HepG2 (cell line): ENCODE results near the gene TAS1R1. TPM values are rescaled to one million over a fixed set of nuclear protein-coding genes. Genes with fewer than 3 reads are reported as not detected.

Experiments
- ATF4 ChIP-seq, 2 experiments: fragments of 450-650 bp in 1 of 2; sonication (generic) in 1 of 2; formaldehyde crosslinking; IDR thresholded peaks; 2 replicates each; pipeline versions ENCODE4 v1.5.0 to v1.8.0; 2020 to 2022; ENCODE audit warnings: mild to moderate bottlenecking in 1 of 2, missing genetic modification reagents in 1 of 2
- ATF7-NPFF ChIP-seq: sonication (generic); formaldehyde crosslinking; IDR thresholded peaks from 2 replicates; pipeline ENCODE4 v1.8.1; 2023; ENCODE audit warnings: mild to moderate bottlenecking, low read depth, missing genetic modification reagents, moderate library complexity
- CBX1 ChIP-seq: IDR thresholded peaks from one replicate; pipeline ENCODE4 v1.6.1; 2016; ENCODE audit warnings: antibody characterized with exemption, low read depth
- FOXC1 ChIP-seq: sonication (generic); formaldehyde crosslinking; IDR thresholded peaks from 2 replicates; pipeline ENCODE4 v1.8.0; 2022; ENCODE audit warnings: mild to moderate bottlenecking, missing genetic modification reagents, borderline replicate concordance
- KAT2B ChIP-seq: fragments of 150-350 bp; IDR thresholded peaks from 2 replicates; pipeline ENCODE4 v1.6.1; 2014; ENCODE audit warnings: low read depth, low read length, borderline replicate concordance
- MYPOP ChIP-seq: sonication (generic); formaldehyde crosslinking; IDR thresholded peaks from 2 replicates; pipeline ENCODE4 v1.8.1; 2023; ENCODE audit warnings: mild to moderate bottlenecking, moderate library complexity, missing genetic modification reagents
- PHF5A ChIP-seq: IDR thresholded peaks from one replicate; pipeline ENCODE4 v1.6.1; 2018; ENCODE audit warnings: low read depth, missing genetic modification reagents; ENCODE audit not compliant: unreplicated experiment
- RFX5 ChIP-seq: IDR thresholded peaks from 2 replicates; pipeline ENCODE4 v1.6.1; 2011; ENCODE audit warnings: low read depth, low read length, improper control_type of control experiment
- SRSF4 ChIP-seq: fragments of 200-400 bp; formaldehyde crosslinking; IDR thresholded peaks from one replicate; pipeline ENCODE4 v1.6.1; 2018; ENCODE audit warnings: mild to moderate bottlenecking, low read depth, low read length, moderate library complexity; ENCODE audit not compliant: poor library complexity, severe bottlenecking
- SRY ChIP-seq: sonication (generic); formaldehyde crosslinking; IDR thresholded peaks from 2 replicates; pipeline ENCODE4 v1.8.0; 2022; ENCODE audit warnings: mild to moderate bottlenecking, missing genetic modification reagents
- TAF1 ChIP-seq: sonication (generic); formaldehyde crosslinking; IDR thresholded peaks from 2 replicates; pipeline ENCODE4 v1.4.0; 2020; ENCODE audit warnings: missing genetic modification reagents
- TEAD3 ChIP-seq: optimal IDR thresholded peaks from 2 replicates; pipeline ENCODE3; 2016; ENCODE audit warnings: borderline replicate concordance
- THRA ChIP-seq: sonication (generic); formaldehyde crosslinking; IDR thresholded peaks from 2 replicates; pipeline ENCODE4 v1.4.0; 2020; ENCODE audit warnings: missing genetic modification reagents, borderline replicate concordance
- ZBTB25 ChIP-seq: IDR thresholded peaks from 2 replicates; pipeline ENCODE4 v1.6.1; 2018; ENCODE audit warnings: missing genetic modification reagents
- ZBTB43 ChIP-seq: sonication (generic); formaldehyde crosslinking; conservative IDR thresholded peaks from 2 replicates; pipeline ENCODE4 v1.4.0; 2020; ENCODE audit warnings: missing genetic modification reagents
- ZC3H13 ChIP-seq: sonication (generic); formaldehyde crosslinking; IDR thresholded peaks from 2 replicates; pipeline ENCODE4 v1.8.1; 2023; ENCODE audit warnings: mild to moderate bottlenecking, missing genetic modification reagents, moderate library complexity
- ZFP36L2 ChIP-seq: sonication (generic); formaldehyde crosslinking; IDR thresholded peaks from 2 replicates; pipeline ENCODE4 v1.4.0; 2020; ENCODE audit warnings: missing genetic modification reagents
- ZNF234 ChIP-seq: sonication (generic); formaldehyde crosslinking; conservative IDR thresholded peaks from 2 replicates; pipeline ENCODE4 v1.5.1; 2020; ENCODE audit warnings: mild to moderate bottlenecking, missing genetic modification reagents
- ZNF543 ChIP-seq: sonication (generic); formaldehyde crosslinking; IDR thresholded peaks from 2 replicates; pipeline ENCODE4 v1.4.0; 2020; ENCODE audit warnings: mild to moderate bottlenecking, missing genetic modification reagents
- ZNF652 ChIP-seq: IDR thresholded peaks from 2 replicates; pipeline ENCODE4 v1.6.1; 2016; ENCODE audit warnings: low read depth, borderline replicate concordance
- ZNF737 ChIP-seq: sonication (generic); formaldehyde crosslinking; IDR thresholded peaks from 2 replicates; pipeline ENCODE4 v1.5.0; 2020; ENCODE audit warnings: missing genetic modification reagents, mild to moderate bottlenecking, borderline replicate concordance
- ZNF800 ChIP-seq: sonication (generic); formaldehyde crosslinking; IDR thresholded peaks from 2 replicates; pipeline ENCODE4 v1.4.0; 2020; ENCODE audit warnings: missing genetic modification reagents
- polyA plus RNA-seq, 8 experiments: library from polyadenylated mRNA; depleted of rRNA in 3 of 8; stranded (reverse) in 7 of 8; unstranded in 1 of 8; fragments of >200 nt; fragmentation: Illumina TruSeq in 4 of 8; extraction: Trizol in 4 of 8; gene quantifications; 2 replicates each; pipeline versions ENCODE4 v1.2.1 to v1.2.3, GENCODE V29; 2011 to 2016; ENCODE audit warnings: low read depth in 4 of 8, missing spikeins in 1 of 8, mixed read lengths in 1 of 8; ENCODE audit not compliant: insufficient read depth in 1 of 8
- total RNA-seq, 5 experiments: library from RNA; depleted of rRNA; stranded (reverse); fragments of >200 nt; fragmentation: Illumina TruSeq; extraction: Trizol; gene quantifications; 2 replicates each; pipeline ENCODE4 v1.2.3, GENCODE V29; 2016; ENCODE audit warnings: low read depth in 1 of 5

Gene TAS1R1
- total and polyA plus RNA-seq, 2 of the 13 experiments (the other 11 are each of a cell fraction or from before 2014, with no cell fraction given), result 1.4 to 1.6 TPM

GRCh38 chr1:6603915-6604558 lies 48.9 kb downstream of the TAS1R1 start (continued):
- peak; percentile 81 for TF ChIP-seq ZBTB25
- peak; percentile 22; the same call in 1 of the 2 replicates for TF ChIP-seq THRA (CRISPR knock-in tag)
- TF ChIP-seq MYPOP (CRISPR knock-in tag), result peak; percentile 50; the same call in 1 of the 2 replicates
- TF ChIP-seq ATF4 (CRISPR knock-in tag; IDR thresholded peaks at IDR 0.05), result peak in 1 of 2 experiments; percentile 56; a peak in 2 of 4 replicates
- peak; percentile 63 for TF ChIP-seq ATF7-NPFF
- TF ChIP-seq FOXC1 (CRISPR knock-in tag), result no peak
- TF ChIP-seq ZNF737 (CRISPR knock-in tag), result no peak
- TF ChIP-seq ZNF234 (CRISPR knock-in tag), result no peak
- peak; percentile 63; the same call in 1 of the 2 replicates for TF ChIP-seq KAT2B
- TF ChIP-seq TEAD3 (CRISPR knock-in tag), result peak; percentile 96
- TF ChIP-seq ZFP36L2, result no peak
- 0 out of 2 replicates have a peak, but pooled peaks have one; percentile 51 for TF ChIP-seq ZNF800
- no peak for TF ChIP-seq SRY
- TF ChIP-seq TAF1 (CRISPR knock-in tag), result peak; percentile 68
- no peak for TF ChIP-seq SRSF4
- no peak for TF ChIP-seq CBX1
- TF ChIP-seq ZBTB43 (CRISPR knock-in tag), result peak; percentile 41; the same call in 1 of the 2 replicates
- TF ChIP-seq RFX5, result peak; percentile 32; the same call in 1 of the 2 replicates
- 0 out of 2 replicates have a peak, but pooled peaks have one; percentile 50 for TF ChIP-seq ZC3H13
- TF ChIP-seq PHF5A (CRISPR knock-in tag), result peak; percentile 83
- no peak for TF ChIP-seq ZNF543 (CRISPR knock-in tag)
- peak; percentile 77 for TF ChIP-seq ZNF652 (CRISPR knock-in tag)
